Type B pancreatic cell (in vitro differentiated cells): ENCODE results near the gene CTDP1. TPM values are rescaled to one million over a fixed set of nuclear protein-coding genes. Genes with fewer than 3 reads are reported as not detected.

Experiments used
- DNase-seq: peaks from one replicate; pipeline ENCODE4 v3.0.0; 2021; ENCODE audit warnings: mixed read lengths; ENCODE audit not compliant: unreplicated experiment; ENCODE audit errors: extremely low spot score
- H3K27ac Mint-ChIP-seq: 2 replicates; pipeline ENCODE4 v1.8.0; 2021; ENCODE audit warnings: mild to moderate bottlenecking, mixed read lengths
- H3K27me3 Mint-ChIP-seq: 2 replicates; pipeline ENCODE4 v1.8.0; 2021; ENCODE audit warnings: mixed read lengths
- H3K36me3 Mint-ChIP-seq: 2 replicates; pipeline ENCODE4 v1.8.0; 2021; ENCODE audit warnings: mixed read lengths
- H3K4me1 Mint-ChIP-seq: one replicate; pipeline ENCODE4 v1.8.0; 2021; ENCODE audit warnings: mixed read lengths; ENCODE audit not compliant: unreplicated experiment
- H3K4me3 Mint-ChIP-seq: 2 replicates; pipeline ENCODE4 v1.8.0; 2021; ENCODE audit warnings: mild to moderate bottlenecking, mixed read lengths
- H3K9me3 Mint-ChIP-seq: 2 replicates; pipeline ENCODE4 v1.8.0; 2021; ENCODE audit warnings: mixed read lengths
- CTCF ChIP-seq: fragments of 200-600 bp; sonication (generic); conservative IDR thresholded peaks from 2 replicates; pipeline ENCODE4 v1.5.0; 2021; ENCODE audit warnings: antibody characterized with exemption, mild to moderate bottlenecking
- total RNA-seq: library from RNA; stranded (reverse); gene quantifications from 2 replicates; pipeline ENCODE4 v1.2.1, GENCODE V29; 2021; ENCODE audit warnings: low replicate concordance

The CTDP1 gene
- total RNA-seq, 1 donor from 2014 or later: 21.1 TPM

GRCh38 chr18:79647307-79647706 is 32.3 kb upstream of the CTDP1 start:
- no peak overlapping the region for H3K4me3 Mint-ChIP-seq

GRCh38 chr18:79650959-79651358 is 28.6 kb upstream of the CTDP1 start:
- Mint-ChIP-seq H3K4me1 (no peaks in the 10 kb centered on the region), H3K27me3 (peaks cover 27% of the 10 kb centered on the region)

More at GRCh38 chr18:79647307-79647706, 32.3 kb upstream of the CTDP1 start:
- Mint-ChIP-seq H3K27me3 (peaks cover 7% of the 10 kb centered on the region), H3K36me3 (no peaks in the 10 kb centered on the region), H3K9me3 (no peaks in the 10 kb centered on the region), H3K4me1 (peaks cover 8% of the 10 kb centered on the region), H3K27ac (no peak overlapping the region)
- DNase-seq: no peak
- no peak for TF ChIP-seq CTCF

GRCh38 chr18:79657342-79657996 is 22.1 kb upstream of the CTDP1 start:
- TF ChIP-seq CTCF: no peak
- H3K27me3 Mint-ChIP-seq: peaks cover 46% of the 10 kb centered on the region
- H3K4me3 Mint-ChIP-seq: no peak overlapping the region
- H3K4me1 Mint-ChIP-seq: no peaks in the 10 kb centered on the region
- DNase-seq: no peak
- H3K9me3 Mint-ChIP-seq: peaks cover 10% of the 10 kb centered on the region
- peaks cover 5% of the 10 kb centered on the region for H3K36me3 Mint-ChIP-seq
- H3K27ac Mint-ChIP-seq: no peak overlapping the region

More at GRCh38 chr18:79650959-79651358, 28.6 kb upstream of the CTDP1 start:
- DNase-seq: no peak
- no peak for TF ChIP-seq CTCF
- H3K4me3 Mint-ChIP-seq: no peak overlapping the region
- peaks cover under 1% of the 10 kb centered on the region for H3K36me3 Mint-ChIP-seq
- H3K27ac Mint-ChIP-seq: no peak overlapping the region
- peaks cover 5% of the 10 kb centered on the region for H3K9me3 Mint-ChIP-seq

GRCh38 chr18:79658366-79658765 is 21.2 kb upstream of the CTDP1 start:
- no peak overlapping the region for H3K4me3 Mint-ChIP-seq
- H3K27ac Mint-ChIP-seq: no peak overlapping the region
- peaks cover 5% of the 10 kb centered on the region for H3K36me3 Mint-ChIP-seq
- TF ChIP-seq CTCF: no peak
- peaks cover 44% of the 10 kb centered on the region for H3K27me3 Mint-ChIP-seq
- H3K4me1 Mint-ChIP-seq: no peaks in the 10 kb centered on the region
- no peak for DNase-seq
- H3K9me3 Mint-ChIP-seq: peaks cover 10% of the 10 kb centered on the region

- TF ChIP-seq CTCF: no peak
- peaks cover 33% of the 10 kb centered on the region for H3K27me3 Mint-ChIP-seq
These were observed 19.9 kb upstream of the CTDP1 start for GRCh38 chr18:79659733-79660132.

GRCh38 chr18:79662034-79662433 is 17.6 kb upstream of the CTDP1 start:
- H3K9me3 Mint-ChIP-seq: no peaks in the 10 kb centered on the region
- no peak overlapping the region for H3K27ac Mint-ChIP-seq
- H3K4me3 Mint-ChIP-seq: no peak overlapping the region
- DNase-seq: no peak
- H3K36me3 Mint-ChIP-seq: no peaks in the 10 kb centered on the region
- H3K4me1 Mint-ChIP-seq: no peaks in the 10 kb centered on the region
- TF ChIP-seq CTCF: no peak
- H3K27me3 Mint-ChIP-seq: peaks cover 25% of the 10 kb centered on the region

More at GRCh38 chr18:79659733-79660132, 19.9 kb upstream of the CTDP1 start:
- Mint-ChIP-seq H3K4me3 (no peak overlapping the region), H3K4me1 (no peaks in the 10 kb centered on the region), H3K36me3 (peaks cover 5% of the 10 kb centered on the region), H3K27ac (no peak overlapping the region), H3K9me3 (peaks cover 10% of the 10 kb centered on the region)
- no peak for DNase-seq
